ENCODE measurements around the gene DNMT3B. TPM values are rescaled to one million over a fixed set of nuclear protein-coding genes. Genes with fewer than 3 reads are reported as not detected.

DNMT3B gene
- total RNA-seq, 1 experiment from 2014 or later: 682 TPM

GRCh38 chr20:32787168-32787567, 25.0 kb downstream of the DNMT3B start (continued):
- TF ChIP-seq ATF3 (CRISPR knock-in tag; conservative IDR thresholded peaks at IDR 0.05): no peak
- no peak for TF ChIP-seq NR3C1 (CRISPR knock-in tag; conservative IDR thresholded peaks at IDR 0.05; ENCODE audit: low read depth)
- TF ChIP-seq TCF7 (CRISPR knock-in tag; IDR thresholded peaks at IDR 0.05; ENCODE audit: low read depth): no peak
- no peak for TF ChIP-seq KAT7 (CRISPR knock-in tag; IDR thresholded peaks at IDR 0.05; ENCODE audit: borderline replicate concordance)
- TF ChIP-seq, protein P1, sequence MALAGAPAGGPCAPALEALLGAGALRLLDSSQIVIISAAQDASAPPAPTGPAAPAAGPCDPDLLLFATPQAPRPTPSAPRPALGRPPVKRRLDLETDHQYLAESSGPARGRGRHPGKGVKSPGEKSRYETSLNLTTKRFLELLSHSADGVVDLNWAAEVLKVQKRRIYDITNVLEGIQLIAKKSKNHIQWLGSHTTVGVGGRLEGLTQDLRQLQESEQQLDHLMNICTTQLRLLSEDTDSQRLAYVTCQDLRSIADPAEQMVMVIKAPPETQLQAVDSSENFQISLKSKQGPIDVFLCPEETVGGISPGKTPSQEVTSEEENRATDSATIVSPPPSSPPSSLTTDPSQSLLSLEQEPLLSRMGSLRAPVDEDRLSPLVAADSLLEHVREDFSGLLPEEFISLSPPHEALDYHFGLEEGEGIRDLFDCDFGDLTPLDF (CRISPR knock-in tag; IDR thresholded peaks at IDR 0.05): no peak
- TF ChIP-seq NR2C2 (CRISPR knock-in tag; IDR thresholded peaks at IDR 0.05): no peak

DNA sequence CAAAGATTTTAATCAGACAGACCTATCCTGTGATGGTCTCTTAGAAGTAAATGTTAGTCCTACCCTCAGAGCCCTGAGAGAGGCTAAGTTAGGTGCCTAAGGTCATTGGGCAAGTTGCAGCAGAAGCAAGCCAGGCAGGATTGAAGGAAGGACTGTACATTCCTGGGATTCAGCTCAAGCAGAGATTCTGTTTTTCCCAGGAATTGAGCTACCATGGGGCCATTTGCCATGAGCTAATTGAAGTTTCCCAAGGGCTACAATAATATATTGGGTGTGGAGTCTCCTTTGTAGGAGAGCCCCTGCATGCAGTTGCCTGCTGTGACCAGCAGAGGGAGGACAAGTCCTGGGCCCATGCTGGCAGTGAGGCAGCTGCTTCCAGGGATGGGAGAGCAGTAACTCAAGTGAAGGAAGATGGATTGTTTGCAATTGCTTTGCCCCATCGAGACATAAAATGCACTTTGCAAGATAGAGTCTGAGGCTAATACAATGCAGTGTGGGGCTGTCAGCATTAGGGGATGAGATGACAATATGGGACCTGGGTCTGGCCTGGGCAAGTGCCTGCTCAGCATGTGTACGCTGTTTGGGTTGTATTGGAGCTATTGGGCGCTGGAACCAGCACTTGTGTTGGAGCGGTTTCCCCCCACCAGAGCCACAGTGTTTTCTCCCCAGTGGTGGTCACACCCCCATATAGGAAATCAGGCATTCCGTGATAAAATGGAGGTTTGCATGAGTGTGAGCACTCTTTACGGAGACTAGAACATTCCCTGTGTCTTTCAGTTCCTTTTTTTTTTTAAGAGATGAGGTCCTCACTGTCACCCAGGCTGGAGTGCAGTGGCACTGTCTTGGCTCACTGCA, 27.9 kb downstream of the DNMT3B start:
- POLR2A ChIA-PET: interaction anchor here (0.6 to 1.1 kb wide), 6 partner anchors 8 to 205 kb away, joined by 3 to 7 read pairs (median 4); partner anchors contain the start of gene NOL4L
- TF ChIP-seq GRHL2 (CRISPR knock-in tag; IDR thresholded peaks at IDR 0.05; ENCODE audit: insufficient replicate concordance, severe bottlenecking) (no peak), CTCF (IDR thresholded peaks at IDR 0.05) (peak; percentile 98), NFE2L1 (CRISPR knock-in tag; IDR thresholded peaks at IDR 0.05) (no peak), ZNF416 (CRISPR knock-in tag; IDR thresholded peaks at IDR 0.05) (no peak), ZNF232 (CRISPR knock-in tag; IDR thresholded peaks at IDR 0.05) (no peak), ZNF671 (CRISPR knock-in tag; IDR thresholded peaks at IDR 0.05) (peak; percentile 58; the same call in 1 of the 2 replicates), GTF2I (CRISPR knock-in tag; conservative IDR thresholded peaks at IDR 0.05) (no peak), NFATC4 (CRISPR knock-in tag; IDR thresholded peaks at IDR 0.05) (no peak), ETV6 (CRISPR knock-in tag; IDR thresholded peaks at IDR 0.05) (0 out of 2 replicates have a peak, but pooled peaks have one; percentile 17), NR3C1 (CRISPR knock-in tag; conservative IDR thresholded peaks at IDR 0.05; ENCODE audit: low read depth) (no peak), TEAD4 (CRISPR knock-in tag; IDR thresholded peaks at IDR 0.05) (no peak), HMGA2 (CRISPR knock-in tag; IDR thresholded peaks at IDR 0.05) (no peak), OVOL2 (CRISPR knock-in tag; IDR thresholded peaks at IDR 0.05; ENCODE audit: borderline replicate concordance) (no peak), ELF4 (CRISPR knock-in tag; IDR thresholded peaks at IDR 0.05; ENCODE audit: low read depth) (no peak), CDX4 (CRISPR knock-in tag; IDR thresholded peaks at IDR 0.05; ENCODE audit: borderline replicate concordance) (no peak)
- TF ChIP-seq, protein P2, sequence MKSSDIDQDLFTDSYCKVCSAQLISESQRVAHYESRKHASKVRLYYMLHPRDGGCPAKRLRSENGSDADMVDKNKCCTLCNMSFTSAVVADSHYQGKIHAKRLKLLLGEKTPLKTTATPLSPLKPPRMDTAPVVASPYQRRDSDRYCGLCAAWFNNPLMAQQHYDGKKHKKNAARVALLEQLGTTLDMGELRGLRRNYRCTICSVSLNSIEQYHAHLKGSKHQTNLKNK (CRISPR knock-in tag; IDR thresholded peaks at IDR 0.05): no peak
- TF ChIP-seq, protein P3, sequence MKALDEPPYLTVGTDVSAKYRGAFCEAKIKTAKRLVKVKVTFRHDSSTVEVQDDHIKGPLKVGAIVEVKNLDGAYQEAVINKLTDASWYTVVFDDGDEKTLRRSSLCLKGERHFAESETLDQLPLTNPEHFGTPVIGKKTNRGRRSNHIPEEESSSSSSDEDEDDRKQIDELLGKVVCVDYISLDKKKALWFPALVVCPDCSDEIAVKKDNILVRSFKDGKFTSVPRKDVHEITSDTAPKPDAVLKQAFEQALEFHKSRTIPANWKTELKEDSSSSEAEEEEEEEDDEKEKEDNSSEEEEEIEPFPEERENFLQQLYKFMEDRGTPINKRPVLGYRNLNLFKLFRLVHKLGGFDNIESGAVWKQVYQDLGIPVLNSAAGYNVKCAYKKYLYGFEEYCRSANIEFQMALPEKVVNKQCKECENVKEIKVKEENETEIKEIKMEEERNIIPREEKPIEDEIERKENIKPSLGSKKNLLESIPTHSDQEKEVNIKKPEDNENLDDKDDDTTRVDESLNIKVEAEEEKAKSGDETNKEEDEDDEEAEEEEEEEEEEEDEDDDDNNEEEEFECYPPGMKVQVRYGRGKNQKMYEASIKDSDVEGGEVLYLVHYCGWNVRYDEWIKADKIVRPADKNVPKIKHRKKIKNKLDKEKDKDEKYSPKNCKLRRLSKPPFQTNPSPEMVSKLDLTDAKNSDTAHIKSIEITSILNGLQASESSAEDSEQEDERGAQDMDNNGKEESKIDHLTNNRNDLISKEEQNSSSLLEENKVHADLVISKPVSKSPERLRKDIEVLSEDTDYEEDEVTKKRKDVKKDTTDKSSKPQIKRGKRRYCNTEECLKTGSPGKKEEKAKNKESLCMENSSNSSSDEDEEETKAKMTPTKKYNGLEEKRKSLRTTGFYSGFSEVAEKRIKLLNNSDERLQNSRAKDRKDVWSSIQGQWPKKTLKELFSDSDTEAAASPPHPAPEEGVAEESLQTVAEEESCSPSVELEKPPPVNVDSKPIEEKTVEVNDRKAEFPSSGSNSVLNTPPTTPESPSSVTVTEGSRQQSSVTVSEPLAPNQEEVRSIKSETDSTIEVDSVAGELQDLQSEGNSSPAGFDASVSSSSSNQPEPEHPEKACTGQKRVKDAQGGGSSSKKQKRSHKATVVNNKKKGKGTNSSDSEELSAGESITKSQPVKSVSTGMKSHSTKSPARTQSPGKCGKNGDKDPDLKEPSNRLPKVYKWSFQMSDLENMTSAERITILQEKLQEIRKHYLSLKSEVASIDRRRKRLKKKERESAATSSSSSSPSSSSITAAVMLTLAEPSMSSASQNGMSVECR (CRISPR knock-in tag; IDR thresholded peaks at IDR 0.05; ENCODE audit: borderline replicate concordance): no peak
- TF ChIP-seq, protein P4, sequence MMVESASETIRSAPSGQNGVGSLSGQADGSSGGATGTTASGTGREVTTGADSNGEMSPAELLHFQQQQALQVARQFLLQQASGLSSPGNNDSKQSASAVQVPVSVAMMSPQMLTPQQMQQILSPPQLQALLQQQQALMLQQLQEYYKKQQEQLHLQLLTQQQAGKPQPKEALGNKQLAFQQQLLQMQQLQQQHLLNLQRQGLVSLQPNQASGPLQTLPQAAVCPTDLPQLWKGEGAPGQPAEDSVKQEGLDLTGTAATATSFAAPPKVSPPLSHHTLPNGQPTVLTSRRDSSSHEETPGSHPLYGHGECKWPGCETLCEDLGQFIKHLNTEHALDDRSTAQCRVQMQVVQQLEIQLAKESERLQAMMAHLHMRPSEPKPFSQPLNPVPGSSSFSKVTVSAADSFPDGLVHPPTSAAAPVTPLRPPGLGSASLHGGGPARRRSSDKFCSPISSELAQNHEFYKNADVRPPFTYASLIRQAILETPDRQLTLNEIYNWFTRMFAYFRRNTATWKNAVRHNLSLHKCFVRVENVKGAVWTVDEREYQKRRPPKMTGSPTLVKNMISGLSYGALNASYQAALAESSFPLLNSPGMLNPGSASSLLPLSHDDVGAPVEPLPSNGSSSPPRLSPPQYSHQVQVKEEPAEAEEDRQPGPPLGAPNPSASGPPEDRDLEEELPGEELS (CRISPR knock-in tag; IDR thresholded peaks at IDR 0.05): no peak
- Mint-ChIP-seq H3K4me3 (no peak overlapping the region), H3K27ac (peak overlapping the region; percentile 93), H3K27me3 (ENCODE audit: low read depth) (no peaks in the 10 kb centered on the region), H3K4me1 (peaks cover 30% of the 10 kb centered on the region), H3K36me3 (peaks cover 98% of the 10 kb centered on the region), H3K9me3 (no peaks in the 10 kb centered on the region)
- CTCF ChIA-PET: interaction anchor here (0.5 to 4.2 kb wide), 50 partner anchors 9 to 593 kb away, joined by 3 to 91 read pairs (median 4); partner anchors contain the start of genes C20orf203, COMMD7, EFCAB8 and MAPRE1
- DNase-seq (ENCODE audit: low spot score): peak; percentile 83
- ATAC-seq: peak; percentile 73

Data from WTC11 (cell line).